HG02884 (cell line): ENCODE measurements around the gene GPHA2.

Experiments used
- ATAC-seq: cut with Tn5 transposase; IDR thresholded peaks from one replicate; pipeline ENCODE4 v1.9.1; 2021; ENCODE audit warnings: mild to moderate bottlenecking, moderate library complexity; ENCODE audit not compliant: unreplicated experiment

Gene GPHA2

DNA sequence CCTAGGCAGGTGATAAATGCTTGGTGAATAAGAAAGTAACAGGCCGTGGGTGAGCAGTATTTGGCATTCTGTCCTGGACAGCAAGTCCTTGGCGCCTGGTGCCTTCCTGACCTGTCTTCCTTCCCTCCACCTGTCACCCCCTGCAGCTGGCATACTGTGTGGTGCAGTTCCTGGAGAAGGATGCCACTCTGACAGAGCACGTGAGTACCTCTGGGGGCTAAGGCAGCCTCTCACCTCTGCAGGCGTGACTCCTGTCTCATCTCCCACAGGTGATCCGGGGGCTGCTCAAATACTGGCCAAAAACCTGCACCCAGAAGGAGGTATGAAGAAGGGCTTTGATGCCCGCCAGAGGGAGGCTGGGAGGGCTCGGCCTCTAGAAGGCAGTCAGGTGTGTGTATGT is 4.4 kb downstream of the GPHA2 start:
- no peak for ATAC-seq

DNA sequence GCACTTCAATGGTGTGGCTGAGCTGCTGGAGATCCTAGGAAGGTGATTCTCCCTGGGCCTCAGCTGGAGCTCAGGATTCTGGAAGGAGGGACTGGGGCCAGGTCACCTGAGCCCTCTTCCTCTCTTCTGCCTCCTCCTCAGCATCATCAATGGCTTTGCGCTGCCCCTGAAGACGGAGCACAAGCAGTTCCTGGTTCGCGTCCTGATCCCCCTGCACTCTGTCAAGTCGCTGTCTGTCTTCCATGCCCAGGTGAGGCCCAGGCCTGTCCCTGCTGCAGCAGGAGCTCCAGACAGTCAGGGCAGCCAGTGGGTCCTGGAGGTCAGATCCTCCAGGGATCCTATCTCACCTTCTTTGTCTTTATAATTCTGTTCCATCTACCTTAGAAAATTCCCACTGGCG is 5.4 kb downstream of the GPHA2 start:
- ATAC-seq, result no peak

DNA sequence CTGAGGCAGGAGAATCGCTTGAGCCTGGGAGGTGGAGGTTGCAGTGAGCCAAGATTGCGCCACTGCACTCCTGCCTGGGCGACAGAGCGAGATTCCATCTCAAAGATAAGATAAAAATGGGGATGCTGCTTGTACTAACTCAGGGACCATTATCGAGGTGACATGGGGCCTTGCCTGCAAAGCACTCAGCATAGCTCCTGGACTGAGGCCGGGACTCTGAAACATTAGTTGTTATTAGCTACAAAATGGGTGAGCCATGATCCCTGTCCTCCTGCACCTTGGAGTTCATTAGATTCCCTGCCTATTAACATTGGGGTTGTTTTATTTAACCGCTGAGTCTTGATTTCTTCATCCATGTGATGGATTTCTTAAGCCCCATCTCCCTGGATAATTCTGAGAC is 6.1 kb downstream of the GPHA2 start:
- ATAC-seq, result no peak

DNA sequence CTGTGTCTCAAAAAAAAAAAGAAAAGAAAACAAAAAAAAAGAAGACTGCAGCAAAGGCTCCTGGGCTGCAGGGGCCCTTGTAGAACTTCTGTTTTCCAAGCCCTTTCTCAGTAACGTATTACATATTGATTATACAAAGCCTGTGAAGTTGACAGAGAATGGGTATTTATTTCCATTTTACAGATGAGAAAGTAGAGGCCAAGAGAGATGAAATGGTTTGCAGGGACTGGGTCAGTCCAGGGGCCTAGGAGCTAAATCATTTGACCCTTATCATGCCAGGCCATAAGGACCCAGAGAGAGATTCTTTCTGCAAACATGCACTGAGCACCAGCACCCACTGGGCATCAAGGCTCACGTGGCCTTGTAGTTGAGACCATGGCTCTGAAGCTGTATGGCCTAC is 6.7 kb downstream of the GPHA2 start:
- ATAC-seq, result no peak

DNA sequence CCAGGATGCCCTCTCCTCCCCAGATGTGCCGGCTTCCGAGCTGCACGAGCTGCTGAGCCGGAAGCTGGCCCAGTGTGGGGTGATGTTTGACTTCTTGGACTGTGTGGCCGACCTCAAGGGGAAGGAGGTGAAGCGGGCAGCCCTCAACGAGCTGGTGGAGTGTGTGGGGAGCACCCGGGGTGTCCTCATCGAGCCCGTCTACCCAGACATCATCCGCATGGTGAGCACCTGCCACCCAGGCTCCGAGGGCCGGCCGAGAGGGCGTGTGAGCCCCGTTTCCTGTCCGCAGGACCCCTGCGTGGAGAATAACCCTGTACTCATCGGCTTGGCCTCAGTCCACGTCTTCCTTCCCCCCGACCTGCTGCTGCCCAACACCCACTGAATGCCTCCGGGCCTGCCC is 9.0 kb downstream of the GPHA2 start:
- no peak for ATAC-seq

DNA sequence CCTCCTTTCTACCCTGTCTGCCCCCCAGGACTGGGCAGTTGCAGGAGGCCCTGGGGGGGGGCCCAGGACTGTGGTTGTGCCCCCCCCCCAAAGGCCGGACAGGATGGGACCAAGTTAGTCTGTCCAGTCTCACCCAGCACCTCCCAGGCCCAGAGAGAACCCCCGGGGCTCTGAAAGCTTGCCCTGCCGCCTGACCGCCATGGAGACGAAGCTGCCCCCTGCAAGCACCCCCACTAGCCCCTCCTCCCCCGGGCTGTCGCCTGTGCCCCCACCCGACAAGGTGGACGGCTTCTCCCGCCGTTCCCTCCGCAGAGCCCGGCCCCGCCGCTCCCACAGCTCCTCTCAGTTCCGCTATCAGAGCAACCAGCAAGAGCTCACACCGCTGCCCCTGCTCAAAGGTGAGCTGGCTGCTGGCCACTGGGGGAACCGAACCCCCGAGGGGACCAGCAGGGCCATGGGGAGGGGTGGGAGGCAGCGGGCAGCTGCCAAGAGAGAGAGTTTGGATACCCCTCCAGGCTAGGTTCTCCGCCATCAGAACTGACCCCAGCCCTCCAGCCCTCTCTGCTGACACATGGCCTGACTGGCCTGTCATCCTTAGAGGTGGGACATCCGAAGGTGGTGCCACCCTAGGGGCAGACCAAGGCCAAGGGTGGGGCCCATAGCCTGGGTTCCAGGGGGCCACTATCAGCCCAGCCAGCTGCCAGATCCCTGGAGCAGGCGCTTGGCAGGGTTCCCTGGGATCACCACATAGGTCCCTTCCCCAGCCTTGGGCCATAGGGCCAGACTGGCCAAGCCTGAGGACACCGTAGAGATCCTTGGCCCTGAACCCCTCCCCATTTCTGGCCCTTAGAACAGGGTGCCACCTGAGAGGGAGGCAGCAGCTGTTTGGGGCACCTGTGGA is 9.9 kb downstream of the GPHA2 start:
- no peak for ATAC-seq

DNA sequence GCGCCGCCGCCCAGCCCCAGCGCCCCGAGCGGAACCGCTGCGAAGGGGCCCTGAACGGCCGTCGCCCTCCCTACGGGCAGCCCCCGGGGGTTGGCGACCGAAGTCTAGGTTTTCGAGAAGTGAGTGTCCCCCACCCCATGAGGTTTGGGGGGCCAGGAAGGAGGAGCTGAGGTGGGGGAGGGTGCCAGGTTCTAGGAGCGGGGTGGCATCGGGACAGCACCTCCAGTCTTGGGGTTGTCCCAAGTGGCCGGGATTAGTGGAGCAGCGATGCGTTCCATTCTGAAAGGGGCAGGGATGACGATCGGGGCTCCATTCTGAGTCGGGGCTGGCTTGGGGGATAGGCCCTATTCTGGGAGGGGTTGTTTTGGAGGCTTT is 10.8 kb downstream of the GPHA2 start:
- ATAC-seq, result no peak

DNA sequence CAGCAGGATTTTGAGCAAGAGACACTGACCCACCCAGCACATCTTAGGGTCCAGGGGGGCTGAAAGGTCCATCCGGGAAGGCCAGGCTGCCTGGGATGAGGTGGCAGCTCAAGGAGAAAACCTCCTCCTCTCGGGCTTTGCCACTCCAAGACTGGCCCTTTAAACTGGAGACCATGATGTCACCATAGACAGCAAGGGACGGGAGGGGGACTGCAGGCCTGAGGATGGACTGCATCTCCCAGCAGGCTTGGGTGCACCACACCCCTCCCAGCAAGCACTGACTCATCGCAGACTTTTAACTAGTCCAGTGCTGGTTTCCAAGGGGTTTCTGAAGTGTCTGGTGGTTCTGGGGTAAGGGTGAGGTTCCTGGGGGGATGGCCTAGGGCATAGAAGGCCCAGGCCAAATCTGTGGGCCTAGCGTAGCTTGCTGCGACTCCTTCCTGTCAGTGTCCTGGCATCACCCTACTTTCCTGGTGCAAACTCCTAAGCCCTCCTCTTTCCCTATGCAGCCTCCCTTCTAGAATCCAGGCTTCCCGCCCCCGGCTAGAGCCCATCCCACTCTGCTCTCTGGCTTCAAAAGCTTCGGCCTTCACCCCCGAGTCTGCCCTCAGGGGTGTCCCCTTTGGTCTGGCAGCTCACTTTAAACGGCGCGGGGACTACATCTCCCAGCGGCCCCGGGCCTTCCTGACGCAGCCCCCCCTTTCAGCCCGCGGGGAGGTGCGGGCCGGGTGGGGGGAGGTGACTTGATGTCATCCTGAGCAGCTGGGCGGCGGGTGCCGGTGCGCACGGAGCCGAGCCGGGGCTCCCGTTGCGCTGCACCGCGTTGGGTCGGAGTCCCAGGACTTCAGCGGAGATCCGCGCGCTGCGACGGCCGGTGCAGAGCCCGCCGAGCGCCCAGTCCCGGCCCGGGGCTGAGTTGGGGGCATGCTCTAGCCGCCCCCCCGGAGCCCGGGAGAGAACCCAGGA is 11.5 kb downstream of the GPHA2 start, which contains the start of gene PPP2R5B:
TSS of gene PPP2R5B (plus strand) at position 746 of the 966 bp plus-strand sequence. CDS start 1,046 bp downstream, outside the sequence.
- peak; percentile 83 for ATAC-seq

DNA sequence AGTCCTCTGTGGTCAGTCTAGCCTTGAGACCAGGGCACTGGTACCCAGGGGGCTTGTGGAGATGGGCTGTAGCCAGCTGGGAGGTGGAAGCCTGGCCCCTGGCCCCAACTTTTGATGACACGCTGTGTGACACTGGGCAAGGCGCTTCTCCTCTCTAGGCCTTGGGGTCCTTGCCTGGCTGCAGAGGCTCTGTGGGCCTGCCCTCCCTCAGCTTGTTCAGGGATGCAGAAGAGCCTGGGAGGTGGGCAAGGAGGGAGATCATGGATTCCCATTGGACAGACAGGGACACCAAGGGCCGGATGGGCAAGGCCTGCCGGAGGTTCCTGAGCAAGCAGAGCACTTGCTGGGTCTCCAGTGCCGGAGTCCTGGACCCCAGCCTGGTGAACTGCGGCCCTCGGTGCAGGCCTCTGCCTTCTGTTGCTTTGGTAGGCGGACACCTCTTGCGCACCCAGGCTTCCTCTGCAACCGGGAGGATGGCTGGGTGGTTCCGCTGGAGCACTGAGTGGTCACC is 12.5 kb downstream of the GPHA2 start:
- ATAC-seq, result no peak

DNA sequence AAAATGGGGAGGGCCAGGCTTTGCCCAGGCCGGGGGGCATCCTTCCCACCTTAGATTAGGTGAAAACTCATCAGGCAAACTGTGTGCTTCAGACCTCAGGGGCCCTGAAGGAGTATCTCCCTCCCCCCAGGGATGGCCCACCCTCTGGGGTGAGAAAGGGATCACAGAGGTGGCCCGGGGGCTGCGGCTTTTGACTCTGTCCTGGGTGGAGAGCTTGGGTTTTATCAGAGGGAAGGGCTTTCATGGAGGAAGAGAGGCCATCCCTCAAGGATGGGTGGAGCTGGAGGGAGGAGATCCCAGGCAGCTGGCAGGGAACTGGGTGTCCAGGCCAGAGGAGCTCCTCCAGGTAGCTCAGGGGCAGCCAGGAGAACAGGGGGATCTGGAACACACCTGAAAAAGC is 14.3 kb downstream of the GPHA2 start:
- no peak for ATAC-seq

DNA sequence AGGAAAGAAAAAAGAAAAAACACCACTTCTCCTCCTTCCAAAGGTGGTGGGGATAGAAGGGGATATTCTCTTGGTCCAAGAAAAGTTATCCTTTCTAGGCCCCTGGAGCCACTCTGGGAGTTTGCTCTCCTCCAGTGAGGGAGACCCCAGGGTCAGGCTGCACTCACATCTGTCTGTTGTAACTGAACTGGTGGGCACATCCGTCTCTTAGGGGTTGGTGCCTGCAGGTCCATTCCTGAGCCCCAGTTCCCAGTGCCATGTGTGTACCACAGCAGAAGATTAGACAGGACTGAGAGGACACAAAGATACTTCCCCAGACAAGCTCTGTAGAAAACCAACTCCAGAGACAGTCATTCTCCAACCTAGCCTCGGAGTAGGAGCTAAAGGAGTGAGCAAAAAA is 15.6 kb downstream of the GPHA2 start:
- ATAC-seq, result no peak

DNA sequence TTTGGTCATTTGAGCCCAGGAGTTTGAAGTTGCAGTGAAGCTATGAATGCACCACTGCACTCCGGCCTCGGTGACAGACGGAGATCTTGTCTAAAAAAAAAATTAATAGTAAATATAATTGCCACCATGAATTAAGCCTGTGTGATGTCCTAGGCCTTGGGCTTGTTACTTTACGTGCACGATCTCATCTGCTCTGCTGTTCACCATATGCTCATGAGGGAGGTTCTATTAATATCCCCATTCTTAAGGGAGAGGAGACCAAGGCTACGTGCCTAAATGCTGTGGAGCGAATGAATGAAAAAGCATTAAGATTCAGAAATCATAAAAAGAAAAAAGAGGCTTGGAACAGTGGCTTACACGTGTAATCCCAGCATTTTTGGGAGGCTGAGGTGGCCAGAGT is 16.1 kb downstream of the GPHA2 start:
- no peak for ATAC-seq

DNA sequence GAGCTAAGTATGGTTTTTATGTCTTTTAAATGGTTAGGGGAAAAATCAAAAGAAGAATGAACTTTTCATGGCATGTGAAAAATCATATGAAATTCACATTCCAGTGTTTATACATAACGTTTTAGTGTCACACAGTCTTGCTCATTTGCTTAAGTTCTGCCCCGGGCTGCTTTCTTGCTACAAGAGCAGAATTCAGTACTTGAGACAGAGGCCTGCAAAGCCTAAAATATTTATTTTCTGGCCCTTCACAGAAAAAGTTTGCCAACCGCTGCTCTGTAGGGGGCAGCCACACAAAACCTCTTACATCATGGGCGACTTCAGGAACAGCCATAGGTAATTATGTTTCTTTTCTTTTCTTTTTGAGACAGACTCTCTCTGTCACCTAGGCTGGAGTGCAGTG is 17.7 kb downstream of the GPHA2 start:
- no peak for ATAC-seq

DNA sequence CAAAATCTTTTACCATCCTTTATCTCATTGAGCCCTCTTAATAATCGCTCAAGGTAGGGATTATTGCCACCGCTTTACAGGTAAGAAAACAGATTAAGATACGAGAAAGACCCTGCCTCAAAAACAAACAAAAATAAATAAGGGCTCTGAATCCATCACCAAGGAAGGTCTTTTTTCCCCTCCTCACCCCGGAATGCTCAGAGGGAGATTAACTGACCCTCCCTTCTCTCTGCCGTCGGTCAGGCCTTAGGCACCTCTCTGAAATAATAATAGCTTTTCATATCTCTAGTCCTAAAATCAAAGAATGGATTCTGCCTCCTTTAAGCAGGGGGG is 18.1 kb downstream of the GPHA2 start:
- ATAC-seq, result no peak

DNA sequence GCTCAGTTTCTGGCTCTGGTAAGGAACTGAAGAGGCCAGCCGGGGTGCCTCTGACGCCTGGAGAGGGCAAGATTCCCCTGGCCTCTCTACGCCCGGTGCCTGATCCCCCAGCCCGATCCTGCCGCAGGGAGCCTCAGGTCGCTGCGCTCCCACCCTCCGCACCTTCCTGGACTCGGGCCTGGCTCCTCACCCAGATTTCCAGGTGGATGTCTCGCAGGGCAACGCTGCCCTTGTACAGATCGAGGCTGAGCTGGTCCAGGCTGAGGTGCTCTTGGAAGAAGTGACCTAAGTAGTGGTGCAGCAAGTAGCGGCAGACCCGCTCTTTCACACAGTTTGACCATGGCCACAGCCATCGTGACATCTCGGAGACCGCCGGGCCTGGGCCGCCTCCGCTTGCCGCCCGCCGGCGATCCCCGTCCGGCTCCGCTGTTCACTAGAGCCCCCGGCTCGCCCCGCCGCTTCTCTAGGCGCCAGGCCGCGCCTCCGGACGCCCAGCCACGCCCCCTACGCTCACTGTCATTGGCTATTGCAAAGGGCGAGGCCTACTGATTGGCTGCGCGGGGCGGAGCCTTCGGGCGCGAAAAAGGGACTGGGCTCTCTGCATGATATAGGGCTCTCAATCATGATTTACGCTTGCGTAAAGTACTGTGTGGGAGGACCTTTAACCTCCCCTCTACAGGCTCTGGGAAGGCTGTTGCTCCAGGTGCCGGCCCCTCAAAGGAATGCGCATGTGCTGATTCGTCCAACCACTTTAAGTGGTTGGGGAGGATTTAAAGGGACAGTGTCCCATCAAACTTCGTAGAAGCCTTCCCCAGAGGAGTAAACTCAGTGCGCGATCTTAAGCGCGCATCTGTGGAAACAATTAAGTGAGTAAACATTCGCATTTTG is 18.7 kb downstream of the GPHA2 start, which contains the start of gene ATG2A:
TSS of gene ATG2A (minus strand) at position 435 of the 888 bp plus-strand sequence. CDS start at position 361, 74 bp downstream.
- peak; percentile 95 for ATAC-seq

DNA sequence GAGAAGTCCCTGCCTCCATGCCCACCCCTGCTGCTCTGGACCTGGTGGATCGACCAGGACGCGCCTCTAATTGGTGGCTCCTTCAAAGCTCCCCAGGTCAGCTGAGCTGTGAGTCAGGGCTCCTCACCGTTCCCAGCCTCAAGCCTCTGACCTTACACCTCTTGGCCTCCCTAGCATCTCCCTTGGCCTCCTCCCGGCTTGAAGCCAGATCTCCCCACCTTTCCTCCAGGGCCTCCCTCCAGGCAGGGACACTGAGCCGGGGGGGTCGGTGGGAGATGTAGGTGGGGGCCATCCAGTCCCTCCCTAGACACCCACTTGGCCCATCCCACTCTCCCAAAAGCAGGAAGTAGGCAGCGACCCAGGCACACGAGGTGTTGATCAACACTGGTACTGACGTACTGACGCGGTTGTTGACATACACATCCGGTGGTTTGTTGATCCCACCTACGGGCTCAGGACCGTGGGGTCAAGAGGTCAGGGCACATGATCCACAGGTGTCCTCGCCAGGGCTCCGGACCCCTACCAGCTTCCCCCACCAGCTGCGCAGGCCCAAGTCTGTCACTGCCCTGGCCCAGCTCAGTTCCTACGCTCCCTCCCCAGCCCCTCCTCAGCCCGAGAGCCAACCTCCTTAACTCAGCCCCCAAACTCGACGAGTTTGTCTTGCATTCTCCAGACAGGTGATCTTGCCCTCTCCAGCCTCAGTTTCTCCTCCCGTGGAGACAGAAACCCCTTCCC is 19.5 kb downstream of the GPHA2 start:
- ATAC-seq, result no peak

DNA sequence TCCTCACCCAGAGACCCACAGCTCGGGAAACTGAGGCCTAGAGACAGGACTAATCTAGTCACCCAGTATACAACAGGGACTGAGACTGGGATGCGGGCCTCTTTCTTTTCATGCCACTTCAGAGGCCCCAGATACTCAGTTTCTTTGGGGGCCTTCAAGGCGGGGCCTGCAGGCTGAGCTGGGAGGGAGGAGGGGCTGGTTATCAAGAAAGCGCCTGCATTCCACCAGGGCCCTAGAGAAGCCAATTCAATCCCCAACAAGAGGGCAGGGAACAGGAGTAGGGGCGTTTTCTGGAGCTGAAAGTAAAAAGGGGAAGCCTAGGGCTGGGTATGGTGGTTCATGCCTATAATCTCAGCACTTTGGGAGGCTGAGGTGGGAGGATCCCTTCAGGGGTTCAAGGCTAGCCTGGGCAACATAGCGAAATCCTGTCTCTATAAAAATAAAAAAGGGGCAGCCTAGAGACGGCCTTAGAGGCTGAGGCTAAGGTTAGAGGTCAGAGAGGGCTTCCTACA is 20.3 kb downstream of the GPHA2 start:
- no peak for ATAC-seq

DNA sequence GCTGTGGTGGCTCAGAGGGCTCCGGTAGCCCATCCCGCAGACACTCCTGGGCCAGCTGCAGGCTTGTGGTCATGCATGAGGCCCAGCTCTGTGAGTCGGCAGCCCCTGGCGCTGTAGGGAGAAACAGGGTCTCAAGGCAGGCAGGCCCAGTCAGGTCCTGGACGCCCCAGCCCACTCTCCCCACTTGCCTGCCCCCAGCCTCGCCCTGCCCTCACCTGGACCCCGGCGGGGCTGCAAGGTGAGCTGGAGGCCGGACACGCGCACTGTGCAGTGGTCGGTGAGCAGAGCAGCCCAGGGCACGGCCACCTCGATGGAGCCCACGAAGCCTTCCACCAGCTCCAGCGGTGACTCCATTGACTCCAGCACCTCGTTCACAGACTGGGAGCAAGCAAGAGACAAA is 21.6 kb downstream of the GPHA2 start:
- no peak for ATAC-seq

DNA sequence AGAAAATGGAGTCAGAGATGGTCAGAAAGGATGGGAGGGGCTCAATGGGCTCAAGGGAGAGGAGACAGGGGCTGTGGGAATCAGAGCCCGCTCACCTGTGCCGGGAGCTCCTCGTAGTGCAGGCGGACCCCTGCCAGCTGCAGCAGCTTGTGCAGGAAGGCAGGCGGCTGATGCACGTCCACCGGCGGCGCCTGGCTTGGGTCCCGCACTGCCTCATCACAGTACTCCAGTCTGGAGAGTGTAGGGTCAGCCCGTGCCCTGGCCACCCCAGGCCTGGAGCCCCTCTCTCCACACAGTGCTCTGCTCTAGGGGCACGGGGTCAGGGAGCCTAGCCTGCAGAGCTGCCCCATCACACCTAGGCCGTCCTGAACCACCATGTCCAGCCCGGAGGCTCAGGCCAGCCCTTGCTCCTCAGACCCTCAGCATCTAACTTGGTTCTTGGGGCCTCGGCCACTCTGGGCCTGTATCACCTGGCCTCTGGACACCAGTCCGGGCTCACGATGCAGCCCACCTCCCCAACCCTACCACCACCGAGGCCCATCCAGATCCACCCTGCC is 22.4 kb downstream of the GPHA2 start:
- ATAC-seq, result no peak
